Common myeloid progenitor, CD34-positive (primary cell): ENCODE data around the gene RACK1.
A peak's percentile ranks its signal among the peaks of the same experiment; 100 is the strongest.

Experiments
- CTCF ChIA-PET: fragments of 350-600 bp; sonication (Branson Sonifier 250); formaldehyde crosslinking; loops from one replicate; lab custom pipeline; 2021; ENCODE audit warnings: antibody characterized with exemption; lab: Charles Lee
- POLR2A ChIA-PET: fragments of 350-600 bp; sonication (Branson Sonifier 250); formaldehyde crosslinking; loops from one replicate; lab custom pipeline; 2021; ENCODE audit warnings: antibody characterized with exemption; lab: Charles Lee
- DNase-seq, 3 donors: peaks; one replicate each; pipeline versions ENCODE4 v3.0.0 to v3.0.0-alpha.2; 2013
- H3K27ac ChIP-seq, 2 experiments: 1 replicate in 1 of 2; 2 replicates in 1 of 2; pipeline ENCODE4 v1.7.0; 2013; ENCODE audit warnings: inconsistent platforms in 2 of 2, low read length in 2 of 2, mild to moderate bottlenecking in 2 of 2, low read depth in 1 of 2, moderate library complexity in 1 of 2; ENCODE audit not compliant: severe bottlenecking in 2 of 2, insufficient read depth in 1 of 2, poor library complexity in 1 of 2
- H3K27me3 ChIP-seq, 5 experiments: replicated peaks in 2 of 5; 1 replicate in 3 of 5; 2 replicates in 2 of 5; pipeline versions ENCODE4 v1.6.1 to v1.7.0; 2013; ENCODE audit warnings: low read length in 4 of 5, mild to moderate bottlenecking in 2 of 5, moderate library complexity in 2 of 5, inconsistent platforms in 1 of 5; ENCODE audit not compliant: insufficient read depth in 5 of 5, control insufficient read depth in 4 of 5
- H3K36me3 ChIP-seq, 4 experiments: 1 replicate in 2 of 4; 2 replicates in 2 of 4; pipeline versions ENCODE4 v1.6.1 to v1.7.0; 2013; ENCODE audit warnings: low read length in 3 of 4, control low read depth in 1 of 4, mild to moderate bottlenecking in 1 of 4; ENCODE audit not compliant: control insufficient read depth in 4 of 4, insufficient read depth in 4 of 4
- H3K4me1 ChIP-seq, 4 experiments: 1 replicate in 3 of 4; 2 replicates in 1 of 4; pipeline versions ENCODE4 v1.6.1 to v1.7.1; 2013; ENCODE audit warnings: low read length in 3 of 4, mild to moderate bottlenecking in 3 of 4, control low read depth in 1 of 4, inconsistent platforms in 1 of 4, moderate library complexity in 1 of 4; ENCODE audit not compliant: control insufficient read depth in 4 of 4, insufficient read depth in 4 of 4; ENCODE audit errors: control extremely low read depth in 1 of 4
- H3K4me3 ChIP-seq, 7 experiments: 1 replicate in 4 of 7; 2 replicates in 3 of 7; pipeline versions ENCODE4 v1.5.1 to v1.7.0; 2013; ENCODE audit warnings: mild to moderate bottlenecking in 7 of 7, low read length in 6 of 7, moderate library complexity in 6 of 7, inconsistent platforms in 2 of 7, low read depth in 2 of 7, control low read depth in 1 of 7; ENCODE audit not compliant: insufficient read depth in 4 of 7, control insufficient read depth in 1 of 7; ENCODE audit errors: extremely low read depth in 1 of 7
- H3K9me3 ChIP-seq, 5 experiments: 1 replicate in 4 of 5; 2 replicates in 1 of 5; pipeline versions ENCODE4 v1.6.1 to v1.7.1; 2013; ENCODE audit warnings: low read length in 4 of 5, mild to moderate bottlenecking in 2 of 5, inconsistent platforms in 1 of 5, low read depth in 1 of 5, moderate library complexity in 1 of 5; ENCODE audit not compliant: control insufficient read depth in 4 of 5, insufficient read depth in 2 of 5; ENCODE audit errors: control extremely low read depth in 1 of 5
- WGBS: methylation state at CpG from one replicate; pipeline ENCODE4 v1.1.5; 2013; ENCODE audit not compliant: insufficient coverage; 5-methylcytosine and 5-hydroxymethylcytosine counted together

The RACK1 gene

DNA sequence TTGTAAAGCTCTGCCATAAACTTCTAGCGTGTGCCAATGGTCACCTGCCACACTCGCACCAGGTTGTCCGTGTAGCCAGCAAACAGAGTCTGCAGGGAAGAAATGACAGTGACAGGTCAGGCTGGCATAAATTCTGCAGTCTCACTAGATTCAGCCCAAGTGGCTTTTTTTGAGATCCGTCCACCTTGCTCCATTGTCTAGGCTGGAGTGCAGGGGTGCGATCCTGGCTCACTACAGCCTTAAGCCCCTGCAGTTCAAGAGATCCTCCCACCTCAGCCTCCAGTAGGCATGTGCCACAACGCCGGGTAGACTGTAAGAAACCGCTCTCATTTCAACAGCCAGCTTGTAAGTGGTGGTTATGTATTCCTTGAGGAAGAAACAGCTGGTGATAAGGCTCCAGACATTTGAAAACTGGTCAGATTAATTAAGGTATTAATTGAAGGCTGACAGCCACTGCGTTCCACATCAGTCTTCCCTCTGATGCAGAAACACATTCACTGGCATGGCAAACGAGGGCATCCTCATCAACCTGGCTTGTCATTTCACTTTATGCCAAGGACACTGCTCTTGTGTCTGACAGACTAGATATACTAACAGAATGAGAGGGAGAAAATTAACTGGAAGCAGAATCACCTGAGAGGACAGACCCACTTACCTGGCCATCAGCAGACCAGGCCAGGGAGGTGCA lies 6.6 kb downstream of the RACK1 start:
- H3K4me1 ChIP-seq, result peaks cover 6 to 12% (median 8%) of the 10 kb centered on the region in 4 experiments
- no peak for DNase-seq
- CTCF ChIA-PET, result interaction anchor here (0.9 to 1.3 kb wide), 2 partner anchors 9 to 15 kb away, joined by 4 to 6 read pairs; no protein-coding TSS in a partner anchor
- H3K9me3 ChIP-seq, result no peaks in the 10 kb centered on the region
- POLR2A ChIA-PET, result no interaction called here
- no peaks in the 10 kb centered on the region for H3K27me3 ChIP-seq
- peaks cover 32 to 96% (median 79%) of the 10 kb centered on the region in 4 experiments for H3K36me3 ChIP-seq
- H3K27ac ChIP-seq, result peak overlapping the region in 1 of 2 experiments; percentile 18
- no peak overlapping the region for H3K4me3 ChIP-seq
- WGBS, result 96% methylated on average over 5 of the region's 10 CpGs

DNA sequence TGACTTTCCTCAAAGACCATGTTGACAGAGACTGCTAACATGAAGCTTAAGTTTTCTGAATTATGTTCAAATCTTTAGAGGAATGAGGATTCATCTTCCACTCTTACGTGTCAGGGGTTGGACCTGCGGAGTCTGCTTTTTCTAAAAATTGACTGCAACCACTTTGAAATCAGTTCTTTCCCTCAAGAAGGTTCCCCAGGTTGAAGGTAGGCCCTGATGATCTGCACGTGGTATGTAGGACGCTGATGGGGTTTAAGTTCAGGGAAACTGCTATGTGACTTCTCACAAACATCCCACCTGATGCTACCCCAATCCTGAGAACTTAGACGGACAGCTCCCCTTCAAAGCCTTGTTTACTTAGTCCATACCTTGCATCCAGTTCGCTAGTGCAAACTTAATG lies 7.2 kb downstream of the RACK1 start:
- Histone ChIP-seq H3K9me3 (no peaks in the 10 kb centered on the region), H3K27me3 (no peaks in the 10 kb centered on the region), H3K4me1 (peaks cover 0 to 6% (median 2%) of the 10 kb centered on the region in 4 experiments), H3K27ac (no peak overlapping the region), H3K36me3 (peaks cover 33 to 95% (median 76%) of the 10 kb centered on the region in 4 experiments), H3K4me3 (no peak overlapping the region)
- ChIA-PET CTCF (interaction anchor here (0.9 to 1.3 kb wide), 2 partner anchors 8 to 16 kb away, joined by 4 to 6 read pairs; no protein-coding TSS in a partner anchor), POLR2A (no interaction called here)
- no peak for DNase-seq
- 90% methylated on average over 2 of the region's 6 CpGs for WGBS

- Histone ChIP-seq H3K27me3 (no peaks in the 10 kb centered on the region), H3K36me3 (peaks cover 34 to 96% (median 77%) of the 10 kb centered on the region in 4 experiments), H3K4me1 (no peaks in the 10 kb centered on the region), H3K4me3 (no peak overlapping the region), H3K9me3 (no peaks in the 10 kb centered on the region), H3K27ac (no peak overlapping the region)
- POLR2A ChIA-PET, result interaction anchor here (1.1 kb wide), 1 partner anchor 11 kb away, joined by 3 read pairs; no protein-coding TSS in a partner anchor
- WGBS, result 100% methylated on average over 2 of the region's 5 CpGs
- no peak for DNase-seq
- CTCF ChIA-PET, result interaction anchor here (0.8 to 1.5 kb wide), 3 partner anchors 8 to 51 kb away, joined by 4 to 6 read pairs (median 5); partner anchors contain the start of gene RACK1
Measured at GRCh38 chr5:181235689-181236366, 7.9 kb downstream of the RACK1 start.

- DNase-seq, result no peak
- no peak overlapping the region for H3K27ac ChIP-seq
- WGBS, result 100% methylated on average over 4 of the region's 5 CpGs
- no peak overlapping the region for H3K4me3 ChIP-seq
- no peaks in the 10 kb centered on the region for H3K9me3 ChIP-seq
- H3K4me1 ChIP-seq, result no peaks in the 10 kb centered on the region
- ChIA-PET CTCF (interaction anchor here (0.8 to 2.4 kb wide), 3 partner anchors 8 to 51 kb away, joined by 4 to 7 read pairs (median 5); partner anchors contain the start of gene RACK1), POLR2A (interaction anchor here (1.1 kb wide), 1 partner anchor 11 kb away, joined by 3 read pairs; no protein-coding TSS in a partner anchor)
- H3K27me3 ChIP-seq, result no peaks in the 10 kb centered on the region
- H3K36me3 ChIP-seq, result peaks cover 36 to 96% (median 79%) of the 10 kb centered on the region in 4 experiments
Measured at GRCh38 chr5:181235323-181235688, 8.4 kb downstream of the RACK1 start.

DNA sequence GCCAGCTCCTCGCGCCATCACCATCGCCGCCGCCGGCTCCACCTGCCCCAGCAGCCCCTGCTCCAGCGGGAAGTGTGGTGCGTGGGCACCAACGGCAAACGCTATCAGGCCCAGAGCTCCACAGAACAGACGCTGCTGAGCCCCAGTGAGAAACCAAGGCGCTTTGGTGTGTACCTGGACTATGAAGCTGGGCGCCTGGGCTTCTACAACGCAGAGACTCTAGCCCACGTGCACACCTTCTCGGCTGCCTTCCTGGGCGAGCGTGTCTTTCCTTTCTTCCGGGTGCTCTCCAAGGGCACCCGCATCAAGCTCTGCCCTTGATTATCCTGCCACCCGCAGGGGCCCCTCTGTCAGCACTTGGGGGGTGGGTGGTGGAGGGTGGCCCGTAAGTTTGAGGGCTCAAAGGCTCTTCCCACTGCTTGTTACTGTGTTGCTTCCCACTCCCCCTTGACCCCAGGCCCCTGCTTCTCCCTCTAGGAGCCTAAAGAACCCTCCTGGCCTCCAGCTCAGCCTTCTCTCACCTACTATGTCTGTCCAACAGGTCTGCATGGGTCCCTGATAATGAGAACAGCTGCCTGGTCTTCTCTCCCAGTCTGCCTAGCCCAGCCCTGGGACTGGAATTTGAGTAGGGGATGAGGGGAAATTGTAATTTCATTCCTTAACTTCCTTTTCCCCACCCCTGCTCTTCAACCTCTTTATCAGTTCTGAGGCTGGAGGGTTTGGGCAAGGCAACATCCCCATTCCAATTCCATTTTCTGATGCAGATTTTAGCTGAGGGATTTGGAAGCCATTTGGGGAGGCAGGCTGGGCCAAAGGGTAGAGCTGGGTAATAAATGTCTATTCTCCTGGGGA lies 9.0 kb downstream of the RACK1 start:
- no peak overlapping the region for H3K27ac ChIP-seq
- DNase-seq, result no peak
- WGBS, result 97% methylated on average over 20 of the region's 22 CpGs
- ChIA-PET CTCF (interaction anchor here (0.8 to 2.4 kb wide), 3 partner anchors 9 to 50 kb away, joined by 4 to 7 read pairs (median 5); partner anchors contain the start of gene RACK1), POLR2A (interaction anchor here (0.6 to 1.1 kb wide), 2 partner anchors 8 to 10 kb away, joined by 3 read pairs; no protein-coding TSS in a partner anchor)
- no peaks in the 10 kb centered on the region for H3K9me3 ChIP-seq
- no peaks in the 10 kb centered on the region for H3K27me3 ChIP-seq
- H3K4me1 ChIP-seq, result peaks cover 0 to 2% (median 0%) of the 10 kb centered on the region in 4 experiments
- H3K36me3 ChIP-seq, result peaks cover 37 to 94% (median 79%) of the 10 kb centered on the region in 4 experiments
- no peak overlapping the region for H3K4me3 ChIP-seq

- POLR2A ChIA-PET, result no interaction called here
- 98% methylated on average over 19 of the region's 24 CpGs for WGBS
- no peak for DNase-seq
- no peak overlapping the region for H3K27ac ChIP-seq
- H3K27me3 ChIP-seq, result no peaks in the 10 kb centered on the region
- H3K4me1 ChIP-seq, result peaks cover 0 to 9% (median 0%) of the 10 kb centered on the region in 4 experiments
- peaks cover 36 to 94% (median 76%) of the 10 kb centered on the region in 4 experiments for H3K36me3 ChIP-seq
- H3K4me3 ChIP-seq, result no peak overlapping the region
- CTCF ChIA-PET, result interaction anchor here (1.5 to 2.4 kb wide), 2 partner anchors 10 kb away, joined by 5 to 7 read pairs; partner anchors contain the start of gene RACK1
- H3K9me3 ChIP-seq, result no peaks in the 10 kb centered on the region
Measured at GRCh38 chr5:181233801-181234454, 9.8 kb downstream of the RACK1 start.
